Activated CD4-positive, alpha-beta T cell treated with anti-CD3 and anti-CD28 coated beads, Interleukin-2, amount 50 U/mL, for 16 hours (primary cell): Measurements from ENCODE around the gene NTN3.
"Not testable (repeated sequence)": the region's sequence is repeated elsewhere in the genome, so short reads cannot be mapped to it uniquely, and the experiment has no call there.

Experiments
- DNase-seq: peaks from one replicate; pipeline ENCODE4 v3.0.0-alpha.2; 2020

NTN3 gene

DNA sequence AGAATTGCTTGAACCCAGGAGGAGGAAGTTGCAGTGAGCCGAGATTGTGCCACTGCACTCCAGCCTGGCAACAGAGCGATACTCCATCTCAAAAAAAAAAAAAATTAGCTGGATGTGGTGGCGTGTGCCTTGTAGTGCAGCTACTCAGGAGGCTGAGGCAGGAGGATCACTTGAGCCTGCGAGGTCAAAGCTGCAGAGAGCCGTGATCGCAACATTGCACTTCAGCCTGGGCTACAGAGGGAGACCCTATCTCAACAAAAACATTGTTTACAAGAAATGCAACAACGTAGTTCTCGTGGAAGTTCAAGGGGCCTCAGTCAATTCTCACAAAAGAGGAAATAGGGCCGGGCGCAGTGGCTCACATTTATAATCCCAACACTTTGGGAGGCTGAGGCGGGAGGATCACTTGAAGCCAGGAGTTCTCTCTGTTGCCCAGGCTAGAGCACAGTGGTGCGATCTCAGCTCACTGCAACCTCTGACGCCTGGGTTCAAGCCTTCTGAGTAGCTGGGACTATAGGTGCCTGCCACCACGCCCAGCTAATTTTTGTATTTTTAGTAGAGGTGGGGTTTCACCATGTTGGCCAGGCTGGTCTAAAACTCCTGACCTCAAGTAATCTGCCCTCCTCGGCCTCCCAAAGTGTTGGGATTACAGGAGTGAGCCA, 29.8 kb upstream of the NTN3 start:
- DNase-seq = not testable (repeated sequence)

DNA sequence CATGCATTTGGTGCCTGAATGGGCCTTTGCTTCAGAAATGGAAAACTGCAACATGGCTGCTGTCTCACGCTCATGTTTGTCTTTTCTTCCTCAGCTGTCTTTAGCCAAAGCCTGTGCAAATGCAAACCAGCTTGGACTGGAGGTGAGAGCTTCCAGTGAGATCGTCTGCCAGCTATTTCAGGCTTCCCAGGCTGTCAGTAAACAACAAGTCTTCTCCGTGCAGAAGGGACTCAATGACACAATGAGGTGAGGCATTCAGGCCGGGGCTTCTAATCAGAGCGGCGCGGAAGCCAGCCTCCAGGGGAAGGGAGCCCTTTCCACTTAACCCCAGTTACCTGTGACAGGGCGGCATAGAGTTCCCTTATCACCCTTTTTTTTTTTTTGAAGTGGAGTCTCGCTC, 27.5 kb upstream of the NTN3 start:
- no peak for DNase-seq

DNA sequence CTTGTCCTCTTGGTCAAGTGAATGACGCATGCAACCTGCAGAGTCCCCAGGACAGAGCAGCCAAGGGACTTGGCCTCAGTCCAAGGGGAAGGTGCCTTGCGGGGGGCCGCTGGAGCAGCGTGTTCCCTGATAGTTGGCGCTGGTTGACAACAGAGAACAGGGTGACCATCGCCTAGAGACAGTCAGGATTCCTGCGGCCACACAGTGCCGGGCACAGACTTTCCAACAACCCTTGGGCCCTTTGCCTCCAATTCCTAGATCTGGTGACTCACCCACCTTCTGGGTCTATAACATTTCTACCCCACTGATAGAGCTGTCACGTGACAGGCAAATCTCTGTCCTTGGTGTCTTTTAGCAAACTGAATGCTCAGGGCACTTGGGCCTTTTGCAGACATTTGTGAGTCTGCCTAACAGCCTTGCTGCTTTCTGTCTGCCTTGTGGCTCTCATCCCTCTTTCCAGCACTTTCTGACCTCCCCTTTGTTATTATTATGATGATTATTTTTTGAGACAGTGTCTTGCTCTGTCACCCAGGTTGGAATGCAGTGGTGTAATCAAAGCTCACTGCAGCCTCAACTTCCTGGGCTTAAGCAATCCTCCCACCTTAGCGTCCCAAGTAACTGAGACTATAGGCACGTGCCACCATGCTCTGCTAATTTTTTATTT, 23.0 kb upstream of the NTN3 start:
- DNase-seq = no peak

DNA sequence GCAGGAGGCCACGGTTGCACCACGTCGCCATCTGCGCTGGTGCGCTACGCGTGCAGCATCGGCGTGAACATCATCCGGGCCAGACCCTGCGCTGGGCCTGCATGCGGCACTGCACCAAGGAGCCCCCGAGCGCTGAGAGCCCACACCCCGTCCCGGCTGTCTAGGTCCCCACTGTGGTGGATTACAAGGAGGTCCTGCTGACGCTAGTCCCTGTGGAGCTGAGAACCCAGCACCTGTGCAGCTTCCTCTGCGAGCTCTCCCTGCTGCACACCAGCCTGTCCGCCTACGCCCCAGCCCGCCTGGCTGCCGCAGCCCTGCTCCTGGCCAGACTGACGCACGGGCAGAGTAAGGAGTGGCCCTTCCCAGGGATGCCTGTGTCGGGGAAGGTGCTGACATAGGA, 22.0 kb upstream of the NTN3 start:
- DNase-seq = no peak

DNA sequence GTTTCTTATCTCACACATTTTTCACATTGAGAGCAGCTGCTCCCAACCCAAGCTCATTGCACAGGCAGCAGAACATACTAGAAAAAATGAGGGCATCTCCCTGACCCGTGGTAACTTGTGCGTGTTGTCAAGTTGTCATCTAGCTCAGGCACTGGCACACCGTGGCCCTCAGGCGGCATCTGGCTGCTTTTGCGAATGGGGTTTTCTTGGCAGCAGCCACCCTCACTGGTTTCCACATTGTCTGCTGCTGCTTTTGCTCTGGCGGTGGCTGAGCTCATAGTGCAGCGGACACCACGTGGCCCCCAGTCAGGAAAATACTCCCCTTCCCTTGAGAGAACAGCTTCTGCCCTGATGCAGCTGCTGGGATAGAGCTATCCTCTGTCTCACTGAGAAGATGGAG, 20.6 kb upstream of the NTN3 start:
- DNase-seq = no peak

DNA sequence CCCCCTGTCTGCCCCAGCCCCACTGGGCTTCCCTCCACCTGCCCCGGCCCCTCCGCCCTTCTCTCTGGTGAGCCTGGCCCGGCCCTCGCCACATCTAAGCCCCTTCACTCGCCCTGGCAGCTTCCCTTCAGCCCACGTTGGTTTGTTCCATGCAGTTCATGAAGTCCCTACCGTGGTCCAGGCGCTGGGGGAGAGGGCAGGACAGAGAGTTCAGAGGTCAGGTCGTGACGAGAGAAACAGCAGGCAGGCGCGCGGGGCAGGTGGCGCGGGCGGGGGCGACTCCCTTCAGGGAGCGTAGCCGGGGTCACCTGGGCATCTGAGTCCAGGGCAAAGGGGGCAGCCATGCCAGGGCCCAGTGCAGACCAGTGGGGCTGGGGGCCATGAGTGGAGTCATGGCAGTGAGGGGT, 20.1 kb upstream of the NTN3 start:
- DNase-seq = no peak

DNA sequence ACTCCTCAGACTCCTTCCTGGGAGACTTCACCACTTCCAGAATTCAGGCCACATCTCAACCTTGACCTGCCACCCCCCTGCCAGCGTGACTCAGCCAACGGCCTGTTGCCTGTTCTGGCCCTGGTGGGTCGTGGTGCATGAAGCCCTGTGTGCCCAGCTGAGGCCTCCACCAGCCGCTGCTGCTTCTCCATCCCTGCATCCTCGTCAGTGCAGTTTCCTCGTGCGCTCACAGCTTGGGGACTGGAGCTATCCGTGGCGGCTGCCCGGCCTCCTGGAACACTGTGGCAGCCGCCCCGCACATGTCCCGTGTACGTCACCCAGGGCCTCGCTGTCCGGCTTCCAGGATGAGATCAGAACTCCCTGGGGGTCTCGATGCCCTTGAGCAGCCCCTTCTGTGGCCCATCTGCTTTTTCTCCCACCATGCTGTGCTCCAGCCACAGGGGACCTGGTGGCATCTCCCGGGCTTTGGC, 19.2 kb upstream of the NTN3 start:
- DNase-seq = no peak

DNA sequence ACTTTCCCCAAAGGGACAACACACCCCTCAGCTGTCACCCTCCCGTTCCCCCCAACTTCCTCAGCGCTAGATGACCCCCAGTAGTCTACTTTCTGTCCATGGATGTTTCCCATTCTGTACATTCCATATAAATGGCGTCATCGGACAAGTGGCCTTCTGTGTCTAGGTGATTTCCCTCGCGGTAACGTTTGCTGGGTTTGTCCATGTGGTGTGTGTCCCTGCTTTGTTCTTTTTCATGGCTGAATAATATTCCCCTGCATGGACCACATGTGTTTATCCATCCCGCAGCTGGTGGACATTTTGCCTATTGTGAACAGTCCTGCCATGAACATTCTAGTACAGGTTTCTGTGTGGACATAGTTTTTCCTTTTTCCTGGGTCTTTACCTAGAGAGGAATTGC, 18.4 kb upstream of the NTN3 start:
- no peak for DNase-seq

DNA sequence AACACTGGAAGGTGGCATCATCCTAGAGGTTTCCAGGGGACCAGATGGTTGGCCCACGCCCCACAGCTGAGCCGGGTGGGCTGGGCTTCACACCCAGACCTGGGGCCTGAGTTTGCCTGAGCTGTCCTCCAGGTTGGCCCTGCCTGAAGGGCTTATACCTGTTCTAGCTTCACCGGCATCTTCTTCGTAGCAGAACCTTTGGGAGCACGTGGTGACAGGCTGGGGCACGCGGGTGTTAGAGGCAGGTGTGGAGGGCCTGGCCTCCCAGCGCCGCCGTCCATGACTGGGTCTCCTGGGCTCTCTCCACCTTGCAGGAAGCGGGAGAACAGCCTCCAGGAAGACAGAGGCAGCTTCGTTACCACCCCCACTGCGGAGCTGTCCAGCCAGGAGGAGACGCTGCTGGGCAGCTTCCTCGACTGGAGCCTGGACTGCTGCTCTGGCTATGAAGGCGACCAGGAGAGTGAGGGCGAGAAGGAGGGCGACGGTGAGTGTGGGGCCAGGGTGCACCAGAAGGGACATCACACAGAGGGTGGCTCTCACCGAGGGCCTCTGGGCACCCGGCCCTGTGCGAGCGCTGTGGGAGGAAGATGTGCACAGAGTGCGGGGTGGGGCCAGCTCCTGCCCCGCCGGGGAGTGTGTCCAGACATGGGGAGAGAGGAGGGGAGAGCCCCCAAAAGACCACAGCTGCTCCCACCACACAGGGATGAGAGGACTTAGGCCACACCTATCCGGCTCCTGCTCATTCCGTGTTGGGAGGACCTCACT, 15.8 kb upstream of the NTN3 start:
- DNase-seq = no peak

DNA sequence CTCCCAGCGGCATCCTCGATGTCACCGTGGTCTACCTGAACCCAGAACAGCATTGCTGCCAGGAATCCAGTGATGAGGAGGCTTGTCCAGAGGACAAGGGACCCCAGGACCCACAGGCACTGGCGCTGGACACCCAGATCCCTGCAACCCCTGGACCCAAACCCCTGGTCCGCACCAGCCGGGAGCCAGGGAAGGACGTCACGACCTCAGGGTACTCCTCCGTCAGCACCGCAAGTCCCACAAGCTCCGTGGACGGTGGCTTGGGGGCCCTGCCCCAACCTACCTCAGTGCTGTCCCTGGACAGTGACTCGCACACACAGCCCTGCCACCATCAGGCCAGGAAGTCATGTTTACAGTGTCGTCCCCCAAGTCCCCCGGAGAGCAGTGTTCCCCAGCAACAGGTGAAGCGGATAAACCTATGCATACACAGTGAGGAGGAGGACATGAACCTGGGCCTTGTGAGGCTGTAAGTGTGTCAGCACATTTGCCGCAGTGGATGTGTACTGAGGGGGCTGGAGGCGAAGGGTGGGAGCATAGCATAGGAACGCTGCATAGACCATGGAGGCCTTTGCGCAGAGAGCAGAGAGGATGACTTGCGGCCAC, 14.4 kb upstream of the NTN3 start:
- DNase-seq = no peak

DNA sequence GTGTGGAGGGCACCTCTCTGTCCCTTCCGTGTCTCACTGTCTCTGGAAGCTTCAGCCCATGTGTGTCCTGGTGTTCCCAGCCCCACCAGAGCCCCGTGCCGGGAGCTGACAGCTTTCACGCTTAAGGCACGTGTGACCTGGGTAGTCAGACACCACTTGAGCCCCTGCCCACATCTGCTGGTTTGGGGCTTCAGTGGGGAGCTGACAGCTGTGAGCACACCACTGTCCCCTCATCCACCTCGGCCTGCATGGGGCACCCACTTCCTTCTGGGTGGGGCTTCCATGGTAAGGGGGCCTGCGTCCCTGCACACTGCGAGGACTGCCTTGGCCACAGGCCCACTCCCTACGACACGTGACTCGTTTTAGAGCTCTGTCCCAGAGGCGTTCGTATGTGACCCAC, 13.8 kb upstream of the NTN3 start:
- DNase-seq = no peak

DNA sequence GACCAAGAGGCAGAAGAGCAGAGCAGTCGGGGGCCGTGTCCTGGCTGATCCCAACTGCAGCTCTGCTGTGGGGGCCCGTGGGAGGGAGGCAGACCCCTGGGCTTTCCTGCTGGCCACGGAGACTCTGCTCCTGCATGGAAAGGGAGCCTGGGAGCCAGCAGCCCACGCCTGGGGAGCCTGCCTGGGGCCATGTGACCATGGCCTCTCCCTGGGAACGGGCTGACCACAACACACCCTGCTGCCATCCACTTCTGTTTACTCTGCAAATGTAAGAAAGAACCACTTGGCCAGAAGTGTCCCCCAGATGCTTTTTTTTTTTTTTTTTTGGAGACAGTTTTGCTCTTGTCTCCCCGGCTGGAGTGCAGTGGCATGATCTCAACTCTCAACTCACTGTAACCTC, 13.2 kb upstream of the NTN3 start:
- no peak for DNase-seq

DNA sequence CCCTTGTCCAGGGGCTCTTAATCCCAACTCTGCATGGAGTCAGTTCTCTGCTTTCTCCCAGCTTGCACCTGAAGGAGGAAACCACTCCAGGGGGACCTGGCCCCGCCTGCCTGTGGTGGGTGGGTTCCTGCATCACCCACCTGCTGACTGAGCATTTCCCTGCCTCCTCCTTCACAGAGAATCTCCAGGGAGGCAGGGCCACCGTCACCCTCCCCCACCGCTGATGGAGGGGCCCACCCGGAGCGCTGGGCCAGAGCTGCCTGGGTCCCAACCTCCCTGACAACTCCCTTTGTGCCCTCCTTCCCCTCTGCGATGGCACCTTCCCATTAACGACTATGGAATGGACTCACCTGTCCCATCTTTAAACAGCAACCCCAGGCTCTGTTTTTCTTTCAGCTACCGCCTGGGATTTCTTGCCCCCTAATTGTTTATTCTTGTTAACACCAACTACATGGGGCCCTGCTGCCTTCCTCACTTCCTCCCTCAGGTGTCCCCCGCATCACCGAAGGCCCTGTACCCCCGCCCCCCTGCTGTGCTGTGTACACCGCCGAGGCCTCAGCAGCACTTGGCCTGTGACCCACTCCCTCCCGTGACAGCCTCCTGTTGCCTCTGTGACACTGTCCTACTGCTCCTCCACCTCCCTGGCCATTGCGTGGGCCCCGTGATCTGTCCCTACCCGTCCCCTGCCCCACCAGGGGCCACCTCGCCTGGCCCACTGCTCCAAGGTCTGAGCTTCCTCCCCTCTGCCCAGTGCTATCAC, 12.0 kb upstream of the NTN3 start:
- DNase-seq = no peak

DNA sequence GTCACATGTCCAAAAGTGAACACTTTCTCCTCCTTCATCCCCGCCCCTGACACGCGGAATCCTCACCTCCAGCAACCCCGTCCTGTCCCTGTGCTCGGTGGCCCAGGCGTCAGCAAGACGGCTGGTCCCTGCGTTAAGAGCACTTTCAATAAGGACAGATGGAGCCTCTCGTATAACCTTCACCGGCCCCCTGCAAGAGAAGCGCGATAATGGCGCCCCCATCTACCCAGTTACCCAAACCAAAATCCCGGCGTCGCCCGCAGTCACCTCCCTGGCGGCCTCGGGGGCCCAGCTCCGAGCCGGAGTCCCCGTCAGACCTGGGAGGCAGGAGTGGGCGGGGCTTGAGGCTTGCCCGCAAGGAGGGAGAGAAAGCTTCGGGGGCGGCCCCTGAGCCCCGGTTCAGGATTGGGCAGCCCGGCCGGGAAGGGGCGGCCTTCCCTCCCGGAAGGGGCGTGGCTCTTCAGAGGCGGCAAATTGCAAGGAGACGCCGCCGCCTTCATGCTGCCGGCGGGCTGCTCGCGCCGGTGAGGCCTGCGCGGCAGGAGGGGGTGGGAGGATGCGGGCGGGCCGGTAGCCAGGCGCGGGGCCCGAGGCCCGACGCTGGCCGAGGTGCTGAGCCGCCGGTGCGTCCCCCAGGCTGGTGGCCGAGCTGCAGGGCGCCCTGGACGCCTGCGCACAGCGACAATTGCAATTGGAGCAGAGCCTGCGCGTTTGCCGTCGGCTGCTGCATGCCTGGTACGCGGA, 11.3 kb upstream of the NTN3 start, which contains the start of gene TEDC2:
Gene TEDC2, plus strand, starts transcription at position 463 of the 744 bp plus-strand sequence. Its CDS starts 36 bp downstream, at position 499.
- DNase-seq = peak; percentile 98

DNA sequence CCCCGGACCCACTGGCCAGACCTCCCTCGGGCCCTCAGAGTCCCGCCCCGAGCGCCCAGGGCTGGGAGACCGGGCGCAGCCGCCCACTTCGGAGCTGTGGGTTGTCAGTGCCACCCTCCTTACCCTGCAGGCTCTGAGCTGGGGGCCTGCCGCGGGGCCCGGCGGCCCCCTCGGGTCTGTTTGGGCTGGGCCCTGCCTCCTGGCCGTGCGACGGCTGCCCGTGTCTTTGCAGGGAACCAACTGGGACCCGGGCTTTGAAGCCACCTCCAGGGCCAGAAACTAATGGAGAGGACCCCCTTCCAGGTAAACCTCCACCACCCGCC, 10.7 kb upstream of the NTN3 start:
- no peak for DNase-seq

DNA sequence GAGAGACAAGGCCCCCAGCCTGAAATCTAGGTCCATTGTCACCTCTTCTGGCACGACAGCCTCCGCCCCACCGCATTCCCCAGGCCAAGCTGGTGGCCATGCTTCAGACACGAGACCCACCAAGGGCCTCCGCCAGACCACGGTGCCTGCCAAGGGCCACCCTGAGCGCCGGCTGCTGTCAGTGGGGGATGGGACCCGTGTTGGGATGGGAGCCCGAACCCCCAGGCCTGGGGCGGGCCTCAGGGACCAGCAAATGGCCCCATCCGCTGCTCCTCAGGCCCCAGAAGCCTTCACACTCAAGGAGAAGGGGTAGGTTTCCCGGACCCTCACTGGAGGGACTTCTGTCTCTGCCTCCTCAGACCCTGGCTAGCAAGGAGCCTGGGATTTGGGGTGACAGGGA, 10.2 kb upstream of the NTN3 start:
- DNase-seq = no peak

DNA sequence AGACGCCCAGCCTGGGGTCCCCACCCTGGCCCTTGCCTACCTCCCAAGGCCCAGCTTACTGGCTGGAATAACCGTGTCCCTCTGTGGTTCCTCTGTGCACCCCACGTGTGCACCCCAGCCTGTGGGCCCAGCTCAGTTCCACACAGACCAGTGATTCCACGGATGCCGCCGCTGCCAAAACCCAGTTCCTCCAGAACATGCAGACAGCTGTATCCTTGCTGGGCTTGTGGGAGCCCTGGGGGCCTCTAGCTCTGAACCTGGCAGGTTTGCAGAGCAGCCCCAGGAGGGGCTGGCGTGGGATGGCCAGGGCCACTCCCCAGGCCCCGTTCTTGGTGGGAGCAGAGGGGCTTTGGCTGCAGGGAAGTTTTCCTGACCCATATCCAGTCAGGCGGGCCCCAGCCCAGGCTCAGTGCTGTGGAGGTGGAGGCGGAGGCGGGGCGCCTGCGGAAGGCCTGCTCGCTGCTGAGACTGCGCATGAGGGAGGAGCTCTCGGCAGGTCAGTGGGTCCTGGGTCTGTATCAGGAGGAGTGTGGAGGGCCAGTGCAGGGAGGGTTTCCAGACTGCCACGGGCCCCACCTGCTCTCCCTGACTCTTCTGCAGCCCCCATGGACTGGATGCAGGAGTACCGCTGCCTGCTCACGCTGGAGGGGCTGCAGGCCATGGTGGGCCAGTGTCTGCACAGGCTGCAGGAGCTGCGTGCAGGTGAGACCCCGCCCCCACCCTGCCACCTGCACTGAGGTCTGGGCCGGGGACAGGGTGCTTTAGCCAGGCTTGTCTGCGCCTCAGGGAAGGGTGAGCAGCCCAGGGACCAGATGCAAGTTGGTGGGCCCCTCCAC, 8.8 kb upstream of the NTN3 start:
- no peak for DNase-seq

DNA sequence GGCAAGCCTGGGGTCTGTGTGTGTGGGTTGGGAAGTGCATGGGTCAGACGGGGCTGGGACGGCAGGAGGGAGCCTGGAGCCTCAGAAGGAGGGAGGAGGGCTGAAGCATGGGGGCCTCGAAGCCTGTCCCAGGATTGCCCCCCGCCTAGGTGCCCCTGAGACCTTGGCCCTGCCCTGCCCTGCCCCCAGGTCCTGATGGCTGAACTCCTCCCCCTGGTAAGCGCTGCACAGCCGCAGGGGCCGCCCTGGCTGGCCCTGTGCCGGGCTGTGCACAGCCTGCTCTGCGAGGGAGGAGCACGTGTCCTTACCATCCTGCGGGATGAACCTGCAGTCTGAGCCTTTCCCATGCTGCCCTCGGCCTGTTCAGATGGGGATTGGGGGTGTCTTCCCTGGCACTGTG, 6.8 kb upstream of the NTN3 start:
- no peak for DNase-seq

DNA sequence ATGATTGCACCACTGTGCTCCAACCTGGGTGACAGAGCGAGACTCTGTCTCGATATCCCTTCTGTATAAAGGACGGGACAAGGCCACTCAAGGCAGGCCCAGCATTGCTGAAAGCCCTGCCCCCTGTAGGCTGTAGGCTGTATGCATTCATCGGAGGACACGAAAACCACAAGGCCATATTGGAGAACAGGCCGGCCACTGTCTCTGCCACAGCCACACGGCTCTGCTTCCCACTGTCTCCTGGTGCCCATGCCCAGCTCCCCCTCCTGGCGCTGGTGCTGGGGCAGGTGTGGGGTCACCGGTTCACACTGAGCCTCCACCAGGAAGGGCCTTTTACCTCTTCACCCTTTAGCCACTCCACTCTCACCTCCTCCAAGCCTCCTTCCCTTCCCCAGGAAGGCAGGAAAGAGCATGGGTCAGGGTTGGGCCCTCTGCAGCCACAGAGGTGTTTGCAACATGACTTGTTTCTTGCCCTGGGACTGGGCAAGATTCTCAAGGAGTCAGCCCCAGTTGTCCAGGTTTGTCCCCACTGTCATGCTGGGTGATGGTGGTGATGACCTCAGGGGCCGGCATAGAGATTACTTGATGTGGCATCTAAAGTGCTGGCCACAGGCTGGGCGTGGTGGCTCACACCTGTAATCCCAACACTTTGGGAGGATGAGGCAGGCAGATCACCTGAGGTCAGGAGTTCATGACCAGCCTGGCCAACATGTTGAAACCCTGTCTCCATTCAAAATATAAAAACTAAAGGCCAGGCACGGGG, 5.3 kb upstream of the NTN3 start:
- no peak for DNase-seq
